ENCODE measurements around the gene MAPK1.
"Not testable (repeated sequence)": the region's sequence is repeated elsewhere in the genome, so short reads cannot be mapped to it uniquely, and the experiment has no call there.

Gene MAPK1

DNA sequence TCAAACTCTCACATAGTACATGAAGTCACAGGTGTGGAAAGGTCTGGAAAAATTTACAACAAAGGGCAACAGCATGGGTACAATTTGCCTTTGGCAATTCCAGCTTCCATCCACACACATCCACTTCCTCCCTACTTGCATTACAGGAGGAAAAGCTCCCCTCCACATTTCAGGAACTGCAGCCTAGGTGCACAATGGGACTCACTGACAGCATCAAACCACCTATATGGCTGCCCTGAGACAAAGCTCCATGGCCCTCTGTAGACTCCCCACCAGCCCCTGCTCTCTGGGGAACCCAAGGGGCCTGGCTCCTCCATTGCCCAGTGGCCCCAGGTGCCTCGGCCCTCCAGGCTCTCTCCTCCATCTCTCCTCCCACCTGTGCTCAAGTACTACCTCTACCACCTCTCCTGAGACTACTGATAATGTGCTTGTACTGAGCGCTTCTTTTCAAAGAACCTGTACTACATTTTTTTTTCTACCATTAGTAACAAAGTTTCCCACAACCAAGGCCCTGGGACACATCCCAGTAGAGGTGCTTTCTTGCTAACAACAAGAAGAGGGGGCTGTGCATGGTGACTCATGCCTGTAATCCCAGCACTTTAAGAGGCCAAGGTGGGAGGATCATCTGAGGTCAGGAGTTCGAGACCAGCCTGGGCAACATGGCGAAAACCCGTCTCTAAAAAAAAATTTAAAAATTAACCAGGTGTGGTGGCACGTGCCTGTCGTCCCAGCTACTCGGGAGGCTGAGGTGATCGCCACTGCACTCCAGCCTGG, 136.7 kb downstream of the MAPK1 start:
- TF ChIP-seq ZFX (IDR thresholded peaks at IDR 0.05): no peak
- TF ChIP-seq CTCF (conservative IDR thresholded peaks at IDR 0.05): no peak
- H3K27ac ChIP-seq: no peak overlapping the region

DNA sequence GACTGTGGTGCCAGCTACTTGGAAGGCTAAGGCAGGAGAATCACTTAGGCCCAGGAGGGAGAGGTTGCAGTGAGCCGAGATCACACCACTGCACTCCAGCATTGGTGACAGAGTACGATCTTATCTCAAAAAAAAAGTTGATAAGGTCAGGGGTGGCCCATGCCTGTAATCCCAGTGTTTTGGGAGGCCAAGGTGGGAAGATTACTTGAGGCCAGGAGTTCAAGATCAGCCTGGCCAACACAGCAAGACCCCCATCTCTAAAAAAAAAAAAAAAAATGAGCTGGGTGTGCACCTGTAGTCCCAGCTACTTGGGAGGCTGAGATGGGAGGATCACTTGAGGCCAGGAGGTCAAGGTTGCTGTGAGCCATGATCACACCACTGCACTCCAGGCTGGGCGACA, 138.3 kb downstream of the MAPK1 start:
- not testable (repeated sequence) for H3K27ac ChIP-seq

DNA sequence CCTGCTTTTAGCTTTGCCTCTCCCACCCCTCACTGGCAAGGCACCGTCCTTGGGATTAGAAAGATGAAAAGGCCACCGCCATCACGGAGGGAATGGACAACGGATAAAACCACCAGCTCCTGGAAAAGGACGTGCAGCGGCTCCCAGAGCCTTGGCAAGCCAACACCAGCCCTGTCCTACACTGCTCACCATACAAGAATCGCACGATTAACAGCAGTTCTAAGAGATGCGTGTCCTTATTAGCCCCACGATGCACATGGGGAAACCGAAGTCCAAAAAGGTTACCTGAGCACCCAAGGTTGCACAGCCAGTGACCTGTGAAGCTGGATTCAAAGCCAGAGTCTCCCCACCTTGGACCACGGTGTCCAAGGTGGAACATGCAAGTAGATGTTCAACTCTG, 139.2 kb downstream of the MAPK1 start:
- no peak overlapping the region for H3K27ac ChIP-seq
- TF ChIP-seq ZFX (IDR thresholded peaks at IDR 0.05) (no peak), CTCF (conservative IDR thresholded peaks at IDR 0.05) (no peak)

- H3K27ac ChIP-seq: no peak overlapping the region
- TF ChIP-seq ZFX (IDR thresholded peaks at IDR 0.05): no peak
- no peak for TF ChIP-seq CTCF (conservative IDR thresholded peaks at IDR 0.05)
Observed at GRCh38 chr22:21727768-21728167, 139.7 kb downstream of the MAPK1 start.

GRCh38 chr22:21727159-21727558, 140.3 kb downstream of the MAPK1 start:
- no peak overlapping the region for H3K27ac ChIP-seq
- TF ChIP-seq ZFX (IDR thresholded peaks at IDR 0.05) (no peak), CTCF (conservative IDR thresholded peaks at IDR 0.05) (no peak)

- TF ChIP-seq CTCF (conservative IDR thresholded peaks at IDR 0.05): no peak; the same call in 1 of the 2 replicates
- no peak for TF ChIP-seq ZFX (IDR thresholded peaks at IDR 0.05)
- H3K27ac ChIP-seq: no peak overlapping the region
Observed at GRCh38 chr22:21726650-21727049, 140.8 kb downstream of the MAPK1 start.

GRCh38 chr22:21725956-21726649, 141.3 kb downstream of the MAPK1 start:
- H3K27ac ChIP-seq: no peak overlapping the region
- TF ChIP-seq ZFX (IDR thresholded peaks at IDR 0.05) (no peak), CTCF (conservative IDR thresholded peaks at IDR 0.05) (no peak)

DNA sequence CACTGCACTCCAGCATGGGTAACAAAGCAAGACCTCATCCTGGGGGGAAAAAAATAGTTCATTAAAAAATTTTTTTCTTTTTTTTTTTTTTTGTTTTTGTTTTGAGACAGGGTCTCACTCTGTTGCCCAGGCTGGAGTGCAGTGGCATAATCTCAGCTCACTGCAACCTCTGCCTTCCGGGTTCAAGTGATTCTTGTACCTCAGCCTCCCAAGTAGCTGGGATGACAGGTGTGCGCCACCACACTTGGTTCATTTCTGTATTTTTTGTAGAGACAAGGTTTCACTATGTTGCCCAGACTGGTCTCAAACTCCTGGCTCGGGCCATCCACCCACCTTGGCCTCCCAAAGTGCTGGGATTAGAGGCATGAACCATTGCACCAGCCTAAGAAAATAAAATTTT, 142.9 kb downstream of the MAPK1 start:
- H3K27ac ChIP-seq: not testable (repeated sequence)

DNA sequence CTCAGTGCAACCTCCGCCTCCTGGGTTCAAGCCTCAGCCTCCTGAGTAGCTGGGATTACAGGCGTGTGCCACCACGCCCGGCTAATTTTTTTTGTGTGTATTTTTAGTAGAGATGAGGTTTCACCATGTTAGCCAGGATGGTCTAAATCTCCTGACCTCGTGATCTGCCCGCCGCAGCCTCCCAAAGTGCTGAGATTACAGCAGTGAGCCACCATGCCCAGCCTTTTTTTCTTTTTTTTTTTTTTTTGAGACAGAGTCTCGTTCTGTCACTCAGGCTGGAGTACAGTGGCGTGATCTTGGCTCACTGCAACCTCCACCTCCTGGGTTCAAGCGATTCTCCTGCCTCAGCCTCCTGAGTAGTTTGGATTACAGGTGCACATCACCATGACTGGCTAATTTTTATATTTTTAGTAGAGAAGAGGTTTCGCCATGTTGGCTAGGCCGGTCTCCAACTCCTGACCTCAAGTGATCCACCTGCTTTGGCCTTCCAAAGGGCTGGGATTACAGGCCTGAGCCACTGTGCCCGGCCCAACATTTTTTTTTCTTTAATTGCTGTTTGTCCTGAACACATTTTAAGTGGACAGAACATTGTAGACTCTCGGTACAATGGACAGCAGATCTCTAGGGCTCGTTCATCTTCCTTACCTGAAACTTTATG, 146.1 kb downstream of the MAPK1 start:
- not testable (repeated sequence) for H3K27ac ChIP-seq

- H3K27ac ChIP-seq: not testable (repeated sequence)
Observed at GRCh38 chr22:21720191-21720859, 147.1 kb downstream of the MAPK1 start.
